ENCODE measurements around the gene P3H2.

- TF ChIP-seq CTCF (conservative IDR thresholded peaks at IDR 0.05), result no peak
- TF ChIP-seq EZH2 (IDR thresholded peaks at IDR 0.05; ENCODE audit: low read depth), result no peak
Measured at GRCh38 chr3:190044142-190044541, 76.6 kb downstream of the P3H2 start.
